HuH-7 (cell line): ENCODE results near the gene CCHCR1.

Source experiments
- DNase-seq: peaks from one replicate; pipeline ENCODE4 v3.0.0; 2011; ENCODE audit warnings: low spot score

The CCHCR1 gene

GRCh38 chr6:31162463-31163165 is 5.0 kb upstream of the CCHCR1 start:
- DNase-seq = no peak

- DNase-seq = no peak
Observed at GRCh38 chr6:31161216-31162126, 3.9 kb upstream of the CCHCR1 start.

- no peak for DNase-seq
Observed at GRCh38 chr6:31158863-31159855, 1.6 kb upstream of the CCHCR1 start.

- peak; percentile 96 for DNase-seq
Observed at GRCh38 chr6:31158140-31158862, 699 bp upstream of the CCHCR1 start, which contains the start of gene TCF19. Gene TCF19, plus strand, starts transcription at chr6:31158589. Its CDS starts 881 bp downstream, at chr6:31159470.

- DNase-seq = no peak
Observed at GRCh38 chr6:31156641-31157040, 961 bp downstream of the CCHCR1 start.

GRCh38 chr6:31154436-31154835 is 3.2 kb downstream of the CCHCR1 start:
- DNase-seq = no peak

GRCh38 chr6:31152781-31153180 is 4.8 kb downstream of the CCHCR1 start:
- DNase-seq = no peak

- no peak for DNase-seq
Observed at GRCh38 chr6:31149827-31150447, 7.7 kb downstream of the CCHCR1 start.

- DNase-seq = no peak
Observed at GRCh38 chr6:31145386-31145785, 12.2 kb downstream of the CCHCR1 start.

GRCh38 chr6:31144970-31145340 is 12.6 kb downstream of the CCHCR1 start:
- DNase-seq = no peak

GRCh38 chr6:31144296-31144969 is 13.2 kb downstream of the CCHCR1 start:
- DNase-seq = no peak

GRCh38 chr6:31143148-31143547 is 14.5 kb downstream of the CCHCR1 start:
- no peak for DNase-seq

- no peak for DNase-seq
Observed at GRCh38 chr6:31142361-31142761, 15.2 kb downstream of the CCHCR1 start.

- no peak for DNase-seq
Observed at GRCh38 chr6:31140643-31141042, 17.0 kb downstream of the CCHCR1 start.

GRCh38 chr6:31139599-31139998 is 18.0 kb downstream of the CCHCR1 start:
- DNase-seq = no peak

GRCh38 chr6:31138982-31139381 is 18.6 kb downstream of the CCHCR1 start, which contains the start of gene PSORS1C2:
Gene PSORS1C2, minus strand, starts transcription at chr6:31139066. Its CDS starts 40 bp downstream, at chr6:31139026.
- DNase-seq = no peak

- no peak for DNase-seq
Observed at GRCh38 chr6:31135710-31136109, 21.9 kb downstream of the CCHCR1 start.

- DNase-seq = no peak
Observed at GRCh38 chr6:31132806-31133205, 24.8 kb downstream of the CCHCR1 start.

- DNase-seq = no peak
Observed at GRCh38 chr6:31131595-31131994, 26.0 kb downstream of the CCHCR1 start.

- DNase-seq = no peak
Observed at GRCh38 chr6:31130751-31131150, 26.9 kb downstream of the CCHCR1 start.
